HUES6 (cell line): ENCODE results near the gene POU6F2.
"Not testable (repeated sequence)": the region's sequence is repeated elsewhere in the genome, so short reads cannot be mapped to it uniquely, and the experiment has no call there.

Experiments
- H3K27ac ChIP-seq: 2 replicates; pipeline ENCODE4 v1.7.0; 2013; ENCODE audit warnings: low read depth, mild to moderate bottlenecking, low read length, inconsistent platforms
- H3K27me3 ChIP-seq: 2 replicates; pipeline ENCODE4 v1.6.1; 2013; ENCODE audit warnings: low read length; ENCODE audit not compliant: control insufficient read depth, insufficient read depth
- H3K36me3 ChIP-seq: 2 replicates; pipeline ENCODE4 v1.6.1; 2013; ENCODE audit warnings: low read length; ENCODE audit not compliant: control insufficient read depth, insufficient read depth
- H3K4me1 ChIP-seq: 2 replicates; pipeline ENCODE4 v1.6.1; 2013; ENCODE audit warnings: low read length; ENCODE audit not compliant: control insufficient read depth, insufficient read depth
- H3K4me3 ChIP-seq: 2 replicates; pipeline ENCODE4 v1.5.1; 2013; ENCODE audit warnings: low read depth, low read length
- H3K9ac ChIP-seq: one replicate; pipeline ENCODE4 v1.6.1; 2013; ENCODE audit warnings: mild to moderate bottlenecking, low read length
- H3K9me3 ChIP-seq: 2 replicates; pipeline ENCODE4 v1.6.1; 2013; ENCODE audit warnings: low read depth, low read length; ENCODE audit not compliant: control insufficient read depth, insufficient read depth

POU6F2 gene

GRCh38 chr7:39186131-39186530, 208.4 kb downstream of the POU6F2 start:
- Histone ChIP-seq H3K27ac (no peak overlapping the region), H3K4me3 (no peak overlapping the region), H3K4me1 (peaks cover 14% of the 10 kb centered on the region), H3K9me3 (peaks cover 17% of the 10 kb centered on the region), H3K9ac (no peak overlapping the region), H3K27me3 (no peaks in the 10 kb centered on the region), H3K36me3 (no peaks in the 10 kb centered on the region)

GRCh38 chr7:39186671-39187070, 209.0 kb downstream of the POU6F2 start:
- Histone ChIP-seq H3K36me3 (no peaks in the 10 kb centered on the region), H3K9ac (no peak overlapping the region), H3K4me1 (peaks cover 14% of the 10 kb centered on the region), H3K9me3 (peaks cover 17% of the 10 kb centered on the region), H3K27me3 (no peaks in the 10 kb centered on the region), H3K4me3 (no peak overlapping the region), H3K27ac (no peak overlapping the region)

- Histone ChIP-seq H3K27me3 (no peaks in the 10 kb centered on the region), H3K4me3 (no peak overlapping the region), H3K9ac (no peak overlapping the region), H3K9me3 (peaks cover 17% of the 10 kb centered on the region), H3K4me1 (peaks cover 14% of the 10 kb centered on the region), H3K27ac (no peak overlapping the region), H3K36me3 (no peaks in the 10 kb centered on the region)
These were observed 209.4 kb downstream of the POU6F2 start for GRCh38 chr7:39187130-39187529.

GRCh38 chr7:39192476-39192875, 214.8 kb downstream of the POU6F2 start:
- Histone ChIP-seq H3K4me3 (no peak overlapping the region), H3K9me3 (no peaks in the 10 kb centered on the region), H3K4me1 (no peaks in the 10 kb centered on the region), H3K36me3 (no peaks in the 10 kb centered on the region), H3K27ac (no peak overlapping the region), H3K27me3 (no peaks in the 10 kb centered on the region), H3K9ac (no peak overlapping the region)

DNA sequence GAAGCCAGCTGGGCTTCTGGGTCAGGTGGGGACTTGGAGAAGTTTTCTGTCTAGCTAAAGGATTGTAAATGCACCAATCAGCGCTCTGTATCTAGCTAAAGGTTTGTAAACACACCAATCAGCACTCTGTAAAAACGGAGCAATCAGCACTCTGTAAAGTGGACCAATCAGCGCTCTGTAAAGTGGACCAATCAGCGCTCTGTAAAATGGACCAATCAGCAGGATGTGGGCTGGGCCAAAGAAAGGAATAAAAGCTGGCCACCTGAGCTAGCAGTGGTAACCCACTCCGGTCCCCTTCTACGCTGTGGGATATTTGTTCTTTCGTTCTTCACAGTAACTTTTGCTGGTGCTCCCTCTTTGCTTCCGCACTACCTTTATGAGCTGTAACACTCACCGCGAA, 216.7 kb downstream of the POU6F2 start:
- H3K4me3 ChIP-seq, H3K4me1 ChIP-seq, H3K9ac ChIP-seq, H3K36me3 ChIP-seq, H3K27ac ChIP-seq, H3K9me3 ChIP-seq, H3K27me3 ChIP-seq: not testable (repeated sequence)

GRCh38 chr7:39195967-39196366, 218.3 kb downstream of the POU6F2 start:
- no peak overlapping the region for H3K27ac ChIP-seq
- H3K27me3 ChIP-seq = no peaks in the 10 kb centered on the region
- H3K4me3 ChIP-seq = no peak overlapping the region
- H3K36me3 ChIP-seq = no peaks in the 10 kb centered on the region
- no peaks in the 10 kb centered on the region for H3K9me3 ChIP-seq
- H3K4me1 ChIP-seq = no peaks in the 10 kb centered on the region
- H3K9ac ChIP-seq = no peak overlapping the region

DNA sequence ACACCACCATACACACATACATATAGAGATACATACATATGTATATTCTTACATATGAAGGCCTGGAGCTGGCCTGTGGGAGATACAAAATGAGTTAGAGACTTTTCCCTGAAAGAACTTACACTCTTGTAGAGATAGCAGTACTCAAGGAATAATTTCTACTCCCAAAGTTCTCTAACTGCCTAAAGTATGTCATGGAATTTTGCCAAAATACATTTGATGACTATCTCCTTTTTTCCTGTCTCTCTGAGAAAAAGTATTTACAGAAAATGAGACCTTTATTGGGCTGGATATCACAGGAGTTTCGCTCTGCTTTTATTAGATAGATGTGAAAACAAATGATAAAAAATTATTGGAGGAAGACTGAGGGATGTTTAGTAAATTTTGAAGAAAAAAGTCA, 220.1 kb downstream of the POU6F2 start:
- H3K27me3 ChIP-seq = no peaks in the 10 kb centered on the region
- H3K4me1 ChIP-seq = peaks cover 4% of the 10 kb centered on the region; the same call in 1 of the 2 replicates

DNA sequence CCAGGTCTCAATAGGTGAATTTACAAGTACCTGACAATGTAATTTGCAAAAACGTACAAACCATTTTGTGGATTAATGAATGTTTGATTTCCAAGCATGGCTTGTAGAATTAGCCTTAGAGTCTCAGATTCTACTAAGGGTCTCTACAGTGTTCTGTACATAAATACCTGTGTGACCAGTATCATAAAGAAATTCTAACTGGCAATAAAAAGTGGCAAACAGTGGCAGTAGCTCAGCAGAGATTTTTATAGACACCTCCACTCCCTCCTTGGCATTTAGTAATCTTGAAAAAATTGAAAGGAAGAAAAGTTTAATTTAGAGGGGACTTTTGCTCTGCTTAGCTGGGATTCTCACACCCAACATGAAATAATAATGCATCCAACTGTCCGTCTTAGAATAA, 220.8 kb downstream of the POU6F2 start:
- H3K27me3 ChIP-seq = no peaks in the 10 kb centered on the region
- H3K4me3 ChIP-seq = no peak overlapping the region
- H3K4me1 ChIP-seq = peaks cover 5% of the 10 kb centered on the region; the same call in 1 of the 2 replicates
- H3K9ac ChIP-seq = no peak overlapping the region
- no peak overlapping the region for H3K27ac ChIP-seq
- H3K36me3 ChIP-seq = no peaks in the 10 kb centered on the region
- no peaks in the 10 kb centered on the region for H3K9me3 ChIP-seq

More for the DNA sequence above, 220.1 kb downstream of the POU6F2 start:
- no peak overlapping the region for H3K9ac ChIP-seq
- no peak overlapping the region for H3K27ac ChIP-seq
- no peaks in the 10 kb centered on the region for H3K9me3 ChIP-seq
- no peaks in the 10 kb centered on the region for H3K36me3 ChIP-seq
- H3K4me3 ChIP-seq = no peak overlapping the region

DNA sequence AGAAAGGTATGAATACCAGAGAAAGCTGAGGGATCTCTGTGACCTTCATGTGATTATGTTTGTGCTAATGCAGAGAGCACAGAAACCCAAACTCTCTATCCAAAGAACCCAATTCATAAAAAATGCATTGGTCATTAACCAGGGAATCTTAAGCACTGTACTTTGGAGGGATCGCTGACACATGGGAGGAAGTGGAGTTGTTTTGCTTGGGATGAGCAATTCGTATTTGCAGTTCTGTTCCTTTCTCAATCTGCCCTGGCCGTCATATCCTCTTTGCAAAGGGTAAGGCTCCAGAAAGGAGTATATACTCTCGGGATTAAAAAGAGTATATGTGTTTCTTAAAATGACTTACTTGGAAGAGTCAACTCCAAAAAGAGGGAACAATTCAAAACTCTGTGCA, 221.3 kb downstream of the POU6F2 start:
- Histone ChIP-seq H3K36me3 (no peaks in the 10 kb centered on the region), H3K9ac (no peak overlapping the region), H3K27ac (no peak overlapping the region), H3K4me1 (peaks cover 8% of the 10 kb centered on the region; the same call in 1 of the 2 replicates), H3K4me3 (no peak overlapping the region), H3K27me3 (no peaks in the 10 kb centered on the region), H3K9me3 (no peaks in the 10 kb centered on the region)

- no peak overlapping the region for H3K9ac ChIP-seq
- no peak overlapping the region for H3K4me3 ChIP-seq
- no peaks in the 10 kb centered on the region for H3K36me3 ChIP-seq
- H3K27me3 ChIP-seq = no peaks in the 10 kb centered on the region
- no peaks in the 10 kb centered on the region for H3K9me3 ChIP-seq
- no peak overlapping the region for H3K27ac ChIP-seq
- H3K4me1 ChIP-seq = peaks cover 8% of the 10 kb centered on the region; the same call in 1 of the 2 replicates
These were observed 222.2 kb downstream of the POU6F2 start for GRCh38 chr7:39199951-39200350.

DNA sequence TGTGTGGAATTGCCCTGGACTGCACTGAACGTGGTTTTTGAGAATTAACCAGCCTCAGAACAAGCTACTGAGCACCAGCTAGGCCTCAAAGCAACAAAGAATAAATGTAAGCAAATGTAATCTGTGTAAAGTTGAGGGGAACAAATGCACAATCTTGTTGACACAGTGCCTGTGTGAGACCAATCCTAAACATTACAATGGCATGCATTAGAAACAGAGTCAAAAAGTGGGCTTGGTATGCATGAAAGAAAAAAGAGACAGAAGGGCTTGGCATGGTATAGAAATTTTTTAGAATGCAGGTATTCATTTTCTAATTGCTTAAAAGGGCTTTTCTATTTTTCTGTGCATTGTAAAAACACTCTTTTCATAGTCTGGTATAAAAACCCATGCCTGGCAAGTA, 224.3 kb downstream of the POU6F2 start:
- H3K4me3 ChIP-seq = no peak overlapping the region
- H3K4me1 ChIP-seq = peaks cover 8% of the 10 kb centered on the region; the same call in 1 of the 2 replicates
- H3K36me3 ChIP-seq = no peaks in the 10 kb centered on the region
- no peaks in the 10 kb centered on the region for H3K27me3 ChIP-seq
- H3K9me3 ChIP-seq = no peaks in the 10 kb centered on the region
- no peak overlapping the region for H3K9ac ChIP-seq
- no peak overlapping the region for H3K27ac ChIP-seq

- Histone ChIP-seq H3K9me3 (no peaks in the 10 kb centered on the region), H3K4me3 (no peak overlapping the region), H3K4me1 (no peaks in the 10 kb centered on the region), H3K36me3 (no peaks in the 10 kb centered on the region), H3K9ac (no peak overlapping the region), H3K27ac (no peak overlapping the region), H3K27me3 (no peaks in the 10 kb centered on the region)
These were observed 232.7 kb downstream of the POU6F2 start for GRCh38 chr7:39210362-39210761.
